Renal cortical epithelial cell (primary cell): ENCODE measurements around the gene WIPF2. TPM values are rescaled to one million over a fixed set of nuclear protein-coding genes. Genes with fewer than 3 reads are reported as not detected.
"Not testable (repeated sequence)": the region's sequence is repeated elsewhere in the genome, so short reads cannot be mapped to it uniquely, and the experiment has no call there.

ENCODE experiments used
- DNase-seq: peaks from one replicate; pipeline ENCODE4 v3.0.0-alpha.2; 2011; ENCODE audit warnings: low read depth
- total RNA-seq: library from RNA; depleted of rRNA; stranded (reverse); fragments of >200 nt; gene quantifications from 2 replicates; pipeline ENCODE4 v1.2.3, GENCODE V29; 2014

WIPF2 gene
- total RNA-seq, 1 donor from 2014 or later = 24.5 TPM

DNA sequence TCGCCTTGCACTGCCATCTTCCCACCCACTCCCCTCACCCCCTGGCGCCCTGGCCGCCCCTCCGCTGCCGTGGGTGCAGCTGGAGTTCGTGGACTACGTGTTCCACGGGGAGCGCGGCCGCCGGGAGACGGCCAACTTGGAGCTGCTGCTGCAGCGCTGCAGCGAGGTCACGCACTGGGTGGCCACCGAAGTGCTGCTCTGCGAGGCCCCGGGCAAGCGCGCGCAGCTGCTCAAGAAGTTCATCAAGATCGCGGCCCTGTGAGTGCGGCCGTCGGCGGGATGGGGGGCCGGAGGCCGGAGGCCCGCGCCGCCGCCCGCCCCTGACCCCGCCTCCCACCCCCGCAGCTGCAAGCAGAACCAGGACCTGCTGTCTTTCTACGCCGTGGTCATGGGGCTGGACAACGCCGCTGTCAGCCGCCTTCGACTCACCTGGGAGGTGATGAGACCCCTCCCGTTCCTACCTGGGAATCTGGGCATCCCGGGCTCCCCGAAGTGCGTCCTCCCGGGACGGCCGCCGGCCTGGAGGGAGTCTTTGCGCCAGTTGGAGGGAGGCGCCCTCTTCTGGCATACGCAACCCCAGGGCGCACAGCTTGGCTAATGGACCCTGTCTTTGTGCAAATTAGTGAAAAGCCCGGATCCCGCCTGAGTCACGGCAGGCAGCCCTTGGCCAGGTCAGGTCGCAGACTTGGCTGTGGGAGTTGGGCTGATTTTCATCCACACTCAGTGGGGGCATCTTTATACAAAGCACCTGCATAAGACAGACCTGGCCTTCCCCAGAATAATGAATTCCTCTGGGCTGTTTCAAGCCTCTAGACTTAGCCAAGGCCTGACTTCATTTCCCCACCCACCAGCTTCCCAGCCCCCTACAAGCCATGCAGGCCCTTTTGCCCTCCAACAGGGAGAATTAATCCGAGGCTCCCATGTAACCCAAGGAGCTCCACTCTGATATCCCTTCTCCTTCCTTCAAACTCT, 27.6 kb upstream of the WIPF2 start:
- peak; percentile 73 for DNase-seq

DNA sequence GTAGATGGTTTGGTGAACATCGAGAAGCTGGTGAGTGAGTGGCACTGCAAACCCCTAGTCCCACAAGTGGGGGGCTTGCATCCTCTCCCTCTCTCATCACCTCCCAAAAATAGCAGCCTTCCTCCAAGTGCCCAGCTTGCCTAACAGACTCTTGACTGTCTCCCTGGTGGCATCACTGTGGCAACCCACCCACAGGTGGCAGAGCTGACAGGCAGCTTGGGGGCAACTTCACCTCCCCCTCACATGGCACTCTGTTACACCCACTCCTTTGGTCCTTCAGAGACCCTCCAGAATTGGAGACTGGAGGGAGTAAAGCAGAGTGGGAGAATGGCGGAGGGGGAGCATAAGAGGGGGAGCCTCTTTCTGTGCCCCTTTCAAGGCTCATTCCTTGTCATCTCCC, 26.1 kb upstream of the WIPF2 start:
- DNase-seq = no peak

DNA sequence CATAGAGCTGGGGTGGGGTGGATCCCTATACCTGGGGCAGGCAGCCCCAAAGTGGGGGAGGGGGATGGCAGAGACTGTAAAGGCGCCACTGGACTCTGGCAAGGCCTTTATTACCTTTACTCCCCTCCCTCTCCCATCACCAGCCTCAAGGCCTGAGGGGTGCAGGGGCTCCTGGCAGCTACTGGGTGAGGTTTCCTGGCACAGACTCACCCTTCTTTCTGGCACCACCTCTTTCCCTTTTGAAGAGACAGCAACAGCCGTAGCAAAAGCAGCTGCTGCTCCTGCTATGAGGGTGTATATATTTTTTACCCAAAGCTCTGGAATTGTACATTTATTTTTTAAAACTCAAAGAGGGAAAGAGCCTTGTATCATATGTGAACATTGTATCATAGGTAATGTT, 24.3 kb upstream of the WIPF2 start:
- no peak for DNase-seq

DNA sequence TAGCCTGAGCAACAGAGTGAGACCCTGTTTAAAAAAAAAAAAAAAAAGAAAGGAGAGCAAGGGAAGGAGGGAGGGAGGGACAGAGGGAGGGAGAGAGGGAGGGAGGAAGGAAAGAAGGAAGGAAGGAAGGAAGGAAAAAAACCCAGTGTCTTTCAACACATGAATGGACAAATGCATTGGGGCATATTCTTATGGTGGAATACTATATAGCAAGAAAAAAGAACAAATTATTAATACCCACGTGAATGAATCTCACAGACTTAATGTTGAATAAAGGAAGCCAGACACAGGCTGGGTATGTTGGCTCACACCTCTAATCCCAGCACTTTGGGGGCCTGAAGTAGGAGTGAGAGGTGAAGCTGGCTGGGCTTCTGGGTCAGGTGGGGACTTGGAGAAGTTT, 21.6 kb upstream of the WIPF2 start:
- DNase-seq = no peak

DNA sequence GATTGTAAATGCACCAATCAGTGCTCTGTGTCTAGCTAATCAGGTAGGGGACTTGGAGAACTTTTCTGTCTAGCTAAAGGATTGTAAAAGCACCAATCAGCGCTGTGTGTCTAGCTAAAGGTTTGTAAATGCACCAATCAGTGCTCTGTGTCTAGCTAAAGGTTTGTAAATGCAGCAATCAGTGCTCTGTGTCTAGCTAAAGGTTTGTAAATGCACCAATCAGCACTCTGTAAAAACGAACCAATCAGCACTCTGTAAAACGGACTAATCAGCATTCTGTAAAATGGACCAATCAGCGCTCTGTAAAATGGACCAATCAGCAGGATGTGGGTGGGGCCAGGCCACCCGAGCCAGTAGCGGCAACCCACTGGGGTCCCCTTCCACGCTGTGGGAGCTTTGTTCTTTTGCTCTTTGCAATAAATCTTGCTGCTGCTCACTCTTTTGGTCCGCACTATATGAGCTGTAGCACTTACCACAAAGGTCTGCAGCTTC, 21.1 kb upstream of the WIPF2 start:
- not testable (repeated sequence) for DNase-seq

DNA sequence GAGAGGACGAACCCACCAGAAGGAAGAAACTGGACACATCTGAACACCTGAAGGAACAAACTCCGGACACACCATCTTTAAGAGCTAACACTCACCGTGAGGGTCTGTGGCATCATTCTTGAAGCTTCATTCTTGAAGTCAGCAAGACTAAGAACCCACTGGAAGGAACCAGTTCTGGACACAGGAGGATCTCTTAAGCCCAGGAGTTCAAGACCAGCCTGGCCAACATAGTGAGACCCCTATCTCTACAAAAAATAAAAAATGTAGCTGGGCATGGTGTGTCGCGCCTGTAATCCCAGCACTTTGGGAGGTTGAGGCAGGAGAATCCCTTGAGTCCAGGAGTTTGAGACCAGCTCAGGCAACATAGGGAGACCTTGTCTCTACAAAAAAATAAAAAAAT, 20.5 kb upstream of the WIPF2 start:
- no peak for DNase-seq

DNA sequence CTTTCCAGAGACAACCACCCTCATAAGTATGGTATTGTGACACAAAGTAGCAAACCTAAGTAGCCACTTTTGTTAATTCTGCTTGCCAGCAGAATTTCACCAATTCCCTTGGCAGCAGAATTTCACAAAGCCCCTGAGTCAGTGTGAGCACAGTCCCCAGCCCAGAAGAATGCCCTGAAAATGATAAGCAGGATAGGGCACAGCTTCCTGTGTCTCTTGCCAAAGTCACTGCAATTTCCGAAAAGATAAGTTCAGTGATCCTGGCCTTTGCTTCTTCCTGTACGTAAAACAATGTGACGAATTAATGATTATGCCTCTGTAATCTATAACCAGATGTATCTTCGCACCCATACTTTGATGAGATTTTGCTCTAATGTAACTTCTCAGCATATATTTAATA, 16.0 kb upstream of the WIPF2 start:
- DNase-seq = no peak

DNA sequence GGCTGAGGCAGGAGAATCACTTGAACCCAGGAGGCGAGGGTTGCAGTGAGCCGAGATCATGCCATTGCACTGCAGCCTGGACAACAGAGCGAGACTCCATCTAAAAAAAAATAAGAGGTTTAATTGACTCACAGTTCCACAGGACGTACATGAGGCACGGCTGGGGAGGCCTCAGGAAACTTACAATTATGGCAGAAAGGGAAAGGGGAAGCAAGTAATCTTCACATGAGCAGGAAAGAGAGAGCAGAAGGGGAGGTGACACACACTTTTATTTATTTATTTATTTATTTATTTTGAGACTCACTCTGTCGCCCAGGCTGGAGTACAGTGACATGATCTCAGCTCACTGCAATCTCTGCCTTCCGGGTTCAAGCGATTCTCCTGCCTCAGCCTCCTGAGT, 12.9 kb upstream of the WIPF2 start:
- DNase-seq = not testable (repeated sequence)

DNA sequence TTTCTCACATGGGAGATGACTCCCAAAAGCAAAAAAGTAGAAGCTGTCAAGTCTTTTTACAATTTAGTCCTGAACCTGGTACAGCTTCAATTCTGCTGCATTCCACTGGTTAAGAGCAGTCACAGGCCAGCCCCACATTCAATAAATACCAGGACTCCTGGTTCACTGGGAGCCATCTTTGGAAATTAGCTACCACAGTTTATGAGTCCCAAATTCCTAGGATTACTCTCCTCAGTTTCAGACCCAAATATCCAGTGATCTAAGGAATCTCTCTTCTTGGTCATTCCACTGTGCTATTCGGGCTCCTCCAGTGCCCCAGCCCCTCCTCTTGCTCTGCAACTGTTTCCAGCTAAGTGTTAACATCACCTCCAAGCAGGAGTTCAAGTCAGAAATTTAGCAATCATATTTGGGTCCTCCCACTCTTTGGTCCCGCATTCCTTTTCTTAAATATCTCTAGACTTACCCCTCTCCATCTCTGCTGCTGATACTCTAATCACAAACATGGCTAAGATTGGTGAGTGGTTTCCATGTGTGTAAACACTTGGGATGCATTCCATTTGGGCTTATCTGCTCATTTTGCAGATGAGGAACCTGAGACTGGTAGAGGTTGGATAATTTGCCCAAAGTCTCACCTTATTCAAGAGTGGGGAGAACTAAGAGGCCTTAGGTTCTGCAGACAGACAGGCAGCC, 9.6 kb upstream of the WIPF2 start:
- DNase-seq = no peak

DNA sequence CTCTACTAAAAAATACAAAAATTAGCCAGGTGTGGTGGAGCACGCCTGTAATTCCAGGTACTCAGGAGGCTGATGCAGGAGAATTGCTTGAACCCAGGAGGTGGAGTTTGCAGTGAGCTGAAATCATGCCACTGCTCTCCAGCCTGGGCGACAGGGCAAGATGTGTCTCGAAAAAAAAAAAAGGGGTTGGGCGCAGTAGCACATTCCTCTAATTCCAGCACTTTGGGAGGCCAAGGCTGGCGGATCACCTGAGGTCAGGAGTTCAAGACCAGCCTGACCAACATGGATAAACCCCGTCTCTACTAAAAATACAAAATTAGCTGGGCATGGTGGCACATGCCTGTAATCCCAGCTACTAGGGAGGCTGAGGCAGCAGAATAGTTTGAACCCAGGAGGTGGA, 5.2 kb upstream of the WIPF2 start:
- not testable (repeated sequence) for DNase-seq

DNA sequence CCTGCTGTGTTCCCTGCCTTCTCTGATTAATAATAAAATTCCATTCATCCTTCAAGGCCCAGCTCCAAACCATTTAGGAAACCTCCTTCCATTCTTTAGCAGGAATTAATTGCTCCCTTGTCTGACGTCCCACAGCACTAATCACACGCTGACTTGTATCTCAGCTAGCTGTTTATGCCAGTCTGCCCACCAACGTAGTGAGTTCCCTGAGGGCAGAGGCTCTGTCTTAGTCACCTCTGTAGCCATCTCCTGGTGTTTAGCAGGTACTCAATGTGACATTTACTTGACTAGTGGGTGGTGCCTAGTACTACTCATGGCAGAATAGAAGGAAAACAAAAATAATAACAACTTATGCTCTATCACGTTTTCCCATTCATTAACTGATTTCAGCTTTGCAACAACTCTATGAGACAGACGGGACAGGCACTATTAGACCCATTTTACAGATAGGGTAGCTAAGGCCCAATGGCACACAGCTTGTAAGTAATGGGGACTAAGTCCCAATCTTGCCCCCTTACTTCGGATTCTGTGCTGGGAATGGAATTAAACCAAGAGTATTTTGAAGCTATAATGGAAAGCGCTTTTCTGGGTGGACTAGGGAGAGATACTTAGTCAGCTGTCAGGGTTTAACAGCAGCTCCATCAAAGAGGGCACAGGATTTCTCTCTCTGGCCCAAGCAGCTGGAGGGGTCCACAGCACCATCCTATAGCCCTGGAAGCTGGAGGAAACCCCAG, 931 bp upstream of the WIPF2 start:
- DNase-seq = no peak

DNA sequence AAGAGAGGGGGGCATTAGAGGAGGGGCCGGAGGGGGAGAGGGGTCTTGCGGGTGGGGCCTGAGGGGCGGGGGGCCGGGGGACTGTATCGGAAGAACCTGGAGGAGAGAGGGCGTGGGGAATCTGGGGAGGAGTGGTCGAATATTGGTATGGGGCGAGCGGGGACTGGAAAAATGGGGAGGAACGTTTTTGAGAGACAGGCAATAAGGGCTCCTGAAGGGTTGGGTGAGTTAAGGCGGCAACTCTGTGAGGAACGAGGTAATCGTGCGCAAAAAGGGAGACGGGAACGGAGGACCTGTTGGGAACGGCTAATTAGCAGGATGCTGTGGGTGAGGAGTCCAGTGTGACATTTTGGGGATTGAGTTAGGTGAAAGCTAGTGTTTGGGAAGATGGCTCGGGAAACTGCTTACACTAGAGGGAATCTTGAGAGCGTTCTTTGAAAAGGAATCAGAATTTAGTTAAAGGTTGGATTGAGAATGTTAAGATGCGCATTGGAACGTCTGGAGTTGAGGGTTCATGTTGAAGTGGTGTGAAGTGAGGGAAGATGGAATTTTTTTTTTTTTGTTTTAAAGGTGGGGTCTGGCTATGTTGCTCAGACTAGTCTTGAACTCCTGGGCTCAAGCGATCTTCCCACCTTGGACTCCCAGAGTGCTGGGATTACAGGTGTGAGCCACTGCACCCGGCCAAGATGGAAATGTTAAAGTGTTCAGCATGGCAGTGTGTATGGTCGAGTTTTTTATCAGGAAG, 662 bp downstream of the WIPF2 start:
- peak; percentile 50 for DNase-seq

DNA sequence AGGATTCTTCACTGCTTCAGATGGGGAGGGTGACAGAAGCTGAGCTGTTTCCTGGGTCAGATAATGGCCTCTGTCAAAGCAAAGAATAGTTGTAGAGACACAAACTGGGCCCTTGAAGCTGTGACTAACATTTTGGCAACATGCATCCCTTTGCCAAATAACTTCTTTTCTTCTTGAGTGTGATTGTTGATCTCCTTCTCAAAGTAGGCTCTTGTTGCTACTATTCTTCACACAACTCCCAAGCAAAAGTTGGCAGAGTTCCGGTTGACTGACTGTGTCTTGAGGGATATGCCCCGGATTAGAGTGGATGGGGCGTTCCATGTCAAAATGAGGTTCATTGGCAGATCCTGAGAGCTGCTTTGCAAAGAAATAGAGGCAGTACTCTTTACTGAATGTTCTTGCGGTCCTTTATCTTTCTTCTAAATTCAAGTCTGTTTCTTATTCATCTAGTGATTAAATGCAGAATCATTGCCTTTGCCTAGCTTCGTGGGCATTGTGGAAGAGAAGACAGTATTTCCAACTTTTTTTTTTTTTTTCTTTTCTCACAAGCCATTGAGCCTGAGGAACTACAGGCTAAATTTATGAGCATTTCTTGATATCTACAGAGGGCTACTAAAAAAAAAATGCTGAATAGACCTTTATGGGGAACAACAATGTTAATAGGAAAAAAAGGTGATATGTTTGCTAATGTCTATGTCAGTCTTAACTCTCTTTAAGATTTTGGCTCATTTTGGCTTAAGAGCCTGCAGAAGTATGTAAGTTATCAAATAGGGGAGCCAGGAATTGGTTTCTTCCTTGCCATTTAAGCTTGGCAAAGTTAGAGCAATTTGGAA, 5.8 kb downstream of the WIPF2 start:
- DNase-seq = peak; percentile 44

DNA sequence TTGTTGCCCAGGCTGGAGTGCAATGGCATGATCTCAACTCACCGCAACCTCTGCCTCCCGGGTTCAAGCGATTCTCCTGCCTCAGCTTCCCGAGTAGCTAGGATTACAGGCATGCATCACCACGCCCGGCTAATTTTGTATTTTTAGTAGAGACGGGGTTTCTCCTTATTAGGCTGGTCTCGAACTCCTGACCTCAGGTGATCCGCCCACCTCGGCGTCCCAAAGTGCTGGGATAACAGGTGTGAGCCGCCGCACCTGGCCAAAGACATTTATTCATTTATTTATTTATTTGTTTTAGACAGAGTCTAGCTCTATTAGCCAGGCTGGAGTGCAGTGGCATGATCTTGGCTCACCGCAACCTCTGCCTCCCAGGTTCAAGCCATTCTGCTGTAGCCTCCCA, 10.0 kb downstream of the WIPF2 start:
- not testable (repeated sequence) for DNase-seq

DNA sequence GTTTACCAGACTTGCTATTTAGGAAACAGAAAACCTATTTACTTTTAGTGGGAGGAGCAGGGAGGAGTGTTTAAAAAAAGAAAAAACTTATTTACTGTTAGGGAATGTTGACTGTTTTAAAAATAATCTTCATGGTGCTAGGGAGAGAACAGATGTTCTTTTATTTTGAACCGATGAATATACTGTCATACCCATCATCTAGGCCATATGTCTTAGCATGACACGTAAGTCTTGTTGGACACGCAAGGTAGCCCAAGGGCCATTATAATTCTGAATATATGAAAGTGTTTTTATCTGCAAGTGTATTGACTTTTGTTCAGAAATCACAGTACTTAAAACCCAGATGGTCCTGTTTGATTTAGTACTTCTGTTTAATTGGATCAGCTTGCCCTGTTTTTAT, 11.6 kb downstream of the WIPF2 start:
- no peak for DNase-seq

DNA sequence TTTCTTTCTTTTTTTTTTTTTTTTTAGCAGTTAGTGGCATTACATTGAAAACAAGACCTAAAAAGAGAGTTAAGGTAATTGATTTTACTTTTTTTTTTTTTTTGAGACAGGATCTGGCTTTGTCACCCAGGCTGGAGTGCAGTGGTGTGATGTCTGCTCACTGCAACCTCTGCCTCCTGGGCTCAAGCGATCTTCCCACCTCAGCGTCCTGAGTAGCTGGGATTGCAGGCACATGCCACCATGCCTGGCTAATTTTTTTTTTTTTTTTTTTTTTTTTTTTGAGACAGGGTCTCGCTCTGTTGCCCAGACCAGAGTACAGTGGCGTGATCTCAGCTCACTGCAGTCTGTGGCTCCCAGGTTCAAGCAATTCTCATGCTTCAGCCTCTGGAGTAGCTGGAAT, 12.8 kb downstream of the WIPF2 start:
- DNase-seq = not testable (repeated sequence)

DNA sequence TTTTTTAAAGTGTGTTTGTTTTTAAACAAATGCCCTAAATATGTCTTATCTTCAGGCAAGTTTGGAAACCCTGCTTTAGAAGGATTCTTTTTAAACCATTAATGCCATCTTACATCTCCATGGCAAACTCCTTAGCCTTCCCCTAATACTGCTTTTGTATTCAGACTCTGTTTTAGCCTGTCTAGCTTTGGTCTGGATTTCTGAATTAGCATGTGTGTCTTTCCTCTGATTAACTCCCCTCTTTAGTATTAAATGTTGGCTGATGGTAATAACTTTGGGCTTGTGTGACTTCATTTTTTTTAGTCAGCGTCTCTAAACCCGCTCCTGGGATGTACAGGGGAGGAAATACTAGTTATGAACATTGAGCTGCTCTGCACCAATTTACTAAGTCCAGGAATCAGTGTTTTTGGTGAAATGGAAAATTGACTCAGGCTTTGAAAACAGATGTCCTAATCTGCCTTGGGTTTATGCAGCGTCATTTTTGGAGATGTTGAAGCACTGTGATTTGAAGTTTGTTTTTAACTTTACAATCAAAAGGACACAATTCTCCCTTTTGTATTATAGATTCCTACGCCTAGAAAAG, 22.2 kb downstream of the WIPF2 start:
- no peak for DNase-seq

DNA sequence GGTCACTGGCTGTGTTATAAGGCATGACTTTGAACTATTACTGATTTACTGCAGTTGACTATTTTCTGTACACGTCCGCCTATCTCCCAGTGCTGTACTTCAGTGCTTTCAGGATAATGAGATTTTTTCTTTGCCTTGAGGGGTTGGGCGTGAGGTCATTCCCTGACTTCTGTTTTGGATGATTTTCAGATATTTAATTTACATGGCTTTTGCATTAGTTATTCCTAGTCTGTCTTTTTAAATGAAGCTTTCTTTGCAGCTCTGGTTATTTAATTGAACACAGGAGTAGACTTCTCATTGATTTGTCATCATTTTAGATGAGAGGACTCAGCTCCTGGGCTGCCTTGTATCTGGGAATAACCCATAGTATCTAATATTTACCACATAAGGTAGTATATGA, 23.7 kb downstream of the WIPF2 start:
- DNase-seq = no peak

DNA sequence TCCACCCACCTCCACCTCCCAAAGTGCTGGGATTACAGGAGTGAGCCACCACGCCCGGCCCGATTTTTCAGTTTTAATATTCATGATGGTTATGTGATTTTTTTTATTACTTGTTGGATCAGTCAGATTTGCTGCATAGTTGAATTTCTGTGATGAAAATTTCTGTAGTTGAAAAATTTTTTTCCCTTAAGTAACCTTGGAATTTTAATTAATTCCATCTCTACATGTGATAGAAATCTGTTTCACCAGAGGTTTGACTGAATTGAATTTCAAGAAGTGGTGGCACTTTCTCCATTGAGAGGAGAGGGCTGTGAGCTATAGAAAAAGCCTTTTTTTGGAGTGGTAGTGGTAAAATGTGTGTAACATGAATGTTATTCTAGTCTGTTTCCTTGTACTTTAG, 24.7 kb downstream of the WIPF2 start:
- DNase-seq = no peak

DNA sequence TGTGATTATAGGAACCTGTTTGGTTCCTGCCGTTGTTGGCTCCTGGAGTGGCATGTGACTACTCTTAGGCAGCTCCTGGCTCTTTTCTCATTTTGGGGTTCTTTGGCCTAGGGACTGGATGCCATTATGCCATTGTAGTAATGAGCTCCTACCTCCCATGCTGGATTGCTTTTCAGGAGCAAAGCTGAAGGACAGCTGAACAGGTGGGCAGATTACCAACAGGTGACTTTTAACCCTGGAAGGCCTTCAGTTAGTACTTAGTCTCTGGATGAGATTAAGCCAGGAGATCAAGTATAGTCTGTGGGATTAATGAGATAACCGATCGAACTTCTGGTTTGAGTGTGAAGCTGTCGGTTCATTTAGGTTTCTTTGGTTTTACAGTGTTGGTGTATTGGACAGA, 25.2 kb downstream of the WIPF2 start:
- no peak for DNase-seq
